B cell (primary cell): ENCODE measurements around the gene VEZT. TPM values are rescaled to one million over a fixed set of nuclear protein-coding genes. Genes with fewer than 3 reads are reported as not detected.
A peak's percentile ranks its signal among the peaks of the same experiment; 100 is the strongest.

ENCODE experiments used
- ATAC-seq: fragments of 200-7000 bp; cut with Tn5 transposase; one replicate; pipeline ENCODE4 v1.10.0; 2021; ENCODE audit warnings: low read depth, mild to moderate bottlenecking, moderate number of reproducible peaks, moderate library complexity
- CTCF ChIA-PET: fragments of 350-600 bp; sonication (Branson Sonifier 250); formaldehyde crosslinking; loops from one replicate; lab custom pipeline; 2021; ENCODE audit warnings: antibody characterized with exemption, inconsistent platforms; lab: Charles Lee
- POLR2A ChIA-PET: fragments of 350-600 bp; sonication (Branson Sonifier 250); formaldehyde crosslinking; loops from one replicate; lab custom pipeline; 2021; ENCODE audit warnings: antibody characterized with exemption; lab: Charles Lee
- DNase-seq: peaks from one replicate; pipeline ENCODE4 v3.0.0; 2013
- H2AFZ ChIP-seq: 2 replicates; pipeline ENCODE4 v1.6.1; 2012; ENCODE audit warnings: mild to moderate bottlenecking, low read depth, low read length; ENCODE audit not compliant: insufficient read depth, poor library complexity, severe bottlenecking
- H3K27ac ChIP-seq, 2 donors: 1 replicate in 1 of 2; 2 replicates in 1 of 2; pipeline ENCODE4 v1.5.1; 2012 to 2013; ENCODE audit warnings: low read length in 2 of 2, mild to moderate bottlenecking in 2 of 2, moderate library complexity in 1 of 2
- H3K27me3 ChIP-seq, 4 experiments: fragments of 200-600 bp in 1 of 4; sonication (generic) in 1 of 4; replicated peaks in 1 of 4; 1 replicate in 2 of 4; 2 replicates in 2 of 4; pipeline versions ENCODE4 v1.6.1 to v1.7.0; 2013 to 2016; ENCODE audit warnings: low read length in 3 of 4, mild to moderate bottlenecking in 2 of 4, mixed read lengths in 1 of 4, moderate library complexity in 1 of 4; ENCODE audit not compliant: insufficient read depth in 4 of 4, control insufficient read depth in 3 of 4; ENCODE audit errors: control extremely low read depth in 1 of 4
- H3K36me3 ChIP-seq, 2 experiments: replicated peaks in 1 of 2; 1 replicate in 1 of 2; 2 replicates in 1 of 2; pipeline versions ENCODE4 v1.6.1 to v1.7.1; 2013; ENCODE audit warnings: low read length in 1 of 2; ENCODE audit not compliant: insufficient read depth in 2 of 2, control insufficient read depth in 1 of 2; ENCODE audit errors: control extremely low read depth in 1 of 2, extremely low read depth in 1 of 2
- H3K4me1 ChIP-seq, 2 donors: fragments of 200-600 bp in 1 of 2; sonication (generic) in 1 of 2; 1 replicate in 1 of 2; 2 replicates in 1 of 2; pipeline versions ENCODE4 v1.5.1 to v1.6.1; 2013 to 2017; ENCODE audit warnings: low read length in 2 of 2; ENCODE audit not compliant: control insufficient read depth in 2 of 2, insufficient read depth in 2 of 2
- H3K4me2 ChIP-seq: replicated peaks from 2 replicates; pipeline ENCODE3; 2012; ENCODE audit warnings: mild to moderate bottlenecking, low read depth, low read length; ENCODE audit not compliant: poor library complexity, severe bottlenecking
- H3K4me3 ChIP-seq, 5 experiments: fragments of 200-600 bp in 1 of 5; sonication (generic) in 1 of 5; 1 replicate in 3 of 5; 2 replicates in 2 of 5; pipeline versions ENCODE4 v1.5.1 to v1.7.0; 2011 to 2016; ENCODE audit warnings: low read length in 4 of 5, mild to moderate bottlenecking in 4 of 5, low read depth in 2 of 5, control low read depth in 1 of 5, moderate library complexity in 1 of 5; ENCODE audit not compliant: insufficient read depth in 1 of 5; ENCODE audit errors: control extremely low read depth in 1 of 5, extremely low read depth in 1 of 5
- H3K79me2 ChIP-seq: fragments of 200-600 bp; sonication (generic); one replicate; pipeline ENCODE4 v1.6.0; 2016; ENCODE audit warnings: low read length; ENCODE audit not compliant: control insufficient read depth, insufficient read depth
- H3K9ac ChIP-seq: fragments of 200-600 bp; sonication (generic); 2 replicates; pipeline ENCODE4 v1.6.1; 2017; ENCODE audit warnings: mild to moderate bottlenecking, low read length, moderate library complexity
- H3K9me3 ChIP-seq, 3 donors: one replicate each; pipeline versions ENCODE4 v1.6.1 to v1.7.1; 2013; ENCODE audit warnings: low read length in 2 of 3; ENCODE audit not compliant: control insufficient read depth in 2 of 3, insufficient read depth in 1 of 3; ENCODE audit errors: control extremely low read depth in 1 of 3
- H4K20me1 ChIP-seq: 2 replicates; pipeline ENCODE4 v1.6.0; 2012; ENCODE audit warnings: mild to moderate bottlenecking, low read length; ENCODE audit not compliant: insufficient read depth, control insufficient read depth, poor library complexity, severe bottlenecking
- H3K27ac Mint-ChIP-seq: one replicate; pipeline ENCODE4 v1.8.0; 2021; ENCODE audit warnings: mixed read lengths
- H3K27me3 Mint-ChIP-seq: one replicate; pipeline ENCODE4 v1.8.0; 2021; ENCODE audit warnings: mixed read lengths
- H3K4me1 Mint-ChIP-seq: one replicate; pipeline ENCODE4 v1.8.0; 2021; ENCODE audit warnings: mixed read lengths
- H3K4me3 Mint-ChIP-seq: one replicate; pipeline ENCODE4 v1.8.0; 2021; ENCODE audit warnings: mixed read lengths
- H3K9me3 Mint-ChIP-seq: one replicate; pipeline ENCODE4 v1.8.0; 2022; ENCODE audit warnings: mixed read lengths; ENCODE audit not compliant: insufficient read depth
- EZH2 ChIP-seq: IDR thresholded peaks from 2 replicates; pipeline ENCODE4 v1.6.1; 2012; ENCODE audit warnings: borderline replicate concordance, low read depth, mild to moderate bottlenecking, moderate library complexity, low read length; ENCODE audit not compliant: insufficient read depth, poor library complexity, severe bottlenecking
- WGBS: methylation state at CpG from one replicate; pipeline ENCODE4 v1.1.5; 2013; ENCODE audit warnings: missing lambda C conversion rate; ENCODE audit not compliant: insufficient coverage; 5-methylcytosine and 5-hydroxymethylcytosine counted together
- intact Hi-C: fragments of 100-400 bp; cut with micrococcal nuclease; formaldehyde crosslinking; loops from one replicate; pipeline ENCODE4 v1.10.0; 2022
- polyA plus RNA-seq: library from polyadenylated mRNA; depleted of rRNA; stranded (reverse); fragments of >200 nt; gene quantifications from 2 replicates; pipeline ENCODE4 v1.2.3, GENCODE V29; 2012
- total RNA-seq, 2 donors: library from RNA; stranded (reverse); fragments of 120-200 nt in 1 of 2; gene quantifications; 1 replicate in 1 of 2; 2 replicates in 1 of 2; pipeline versions ENCODE4 v1.2.3 to v1.2.4, GENCODE V29; 2013 to 2022
- TF ChIP-seq, protein P1 (sequence below): fragments of 200-600 bp; IDR thresholded peaks from one replicate; pipeline ENCODE4 v1.8.0; 2022; ENCODE audit warnings: antibody characterized with exemption, mild to moderate bottlenecking

The VEZT gene
- total and polyA plus RNA-seq, 2 donors (not counting 1 experiment from before 2014, with no cell fraction given): 19.9 to 61.8 TPM

DNA sequence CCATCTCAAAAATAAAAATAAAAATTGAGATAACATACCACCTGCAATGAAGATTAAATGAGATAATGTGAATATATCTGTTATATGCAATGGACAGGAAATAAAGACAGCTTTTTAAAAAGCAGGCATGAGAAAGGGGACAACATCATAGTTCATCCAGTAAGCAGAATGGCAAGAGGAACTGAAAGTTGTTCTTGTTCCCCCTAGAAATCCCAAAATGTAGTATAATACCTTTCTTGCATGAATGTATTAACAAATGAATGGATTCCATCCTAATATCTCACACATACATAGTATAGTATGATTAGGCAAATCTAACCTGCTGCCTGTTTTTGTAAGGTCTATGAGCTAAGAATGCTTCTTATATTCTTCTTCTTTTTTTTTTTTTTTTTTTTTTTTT lies 31.8 kb upstream of the VEZT start:
- no peaks in the 10 kb centered on the region for H3K79me2 ChIP-seq
- no peak overlapping the region for H3K27ac Mint-ChIP-seq
- H3K4me1 Mint-ChIP-seq: peaks cover 10% of the 10 kb centered on the region
- CTCF ChIA-PET: no interaction called here
- H3K4me3 ChIP-seq: no peak overlapping the region
- no peaks in the 10 kb centered on the region for H4K20me1 ChIP-seq
- H2AFZ ChIP-seq: no peak overlapping the region
- ATAC-seq (no peak), DNase-seq (no peak)
- no peaks in the 10 kb centered on the region for H3K9me3 ChIP-seq
- no peaks in the 10 kb centered on the region for H3K9me3 Mint-ChIP-seq
- intact Hi-C loops: no loop called here
- no peak for TF ChIP-seq EZH2
- TF ChIP-seq, protein P1, sequence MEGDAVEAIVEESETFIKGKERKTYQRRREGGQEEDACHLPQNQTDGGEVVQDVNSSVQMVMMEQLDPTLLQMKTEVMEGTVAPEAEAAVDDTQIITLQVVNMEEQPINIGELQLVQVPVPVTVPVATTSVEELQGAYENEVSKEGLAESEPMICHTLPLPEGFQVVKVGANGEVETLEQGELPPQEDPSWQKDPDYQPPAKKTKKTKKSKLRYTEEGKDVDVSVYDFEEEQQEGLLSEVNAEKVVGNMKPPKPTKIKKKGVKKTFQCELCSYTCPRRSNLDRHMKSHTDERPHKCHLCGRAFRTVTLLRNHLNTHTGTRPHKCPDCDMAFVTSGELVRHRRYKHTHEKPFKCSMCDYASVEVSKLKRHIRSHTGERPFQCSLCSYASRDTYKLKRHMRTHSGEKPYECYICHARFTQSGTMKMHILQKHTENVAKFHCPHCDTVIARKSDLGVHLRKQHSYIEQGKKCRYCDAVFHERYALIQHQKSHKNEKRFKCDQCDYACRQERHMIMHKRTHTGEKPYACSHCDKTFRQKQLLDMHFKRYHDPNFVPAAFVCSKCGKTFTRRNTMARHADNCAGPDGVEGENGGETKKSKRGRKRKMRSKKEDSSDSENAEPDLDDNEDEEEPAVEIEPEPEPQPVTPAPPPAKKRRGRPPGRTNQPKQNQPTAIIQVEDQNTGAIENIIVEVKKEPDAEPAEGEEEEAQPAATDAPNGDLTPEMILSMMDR: no peak
- POLR2A ChIA-PET: no interaction called here
- no peaks in the 10 kb centered on the region for H3K27me3 Mint-ChIP-seq
- H3K27me3 ChIP-seq: no peaks in the 10 kb centered on the region
- no peak overlapping the region for H3K4me2 ChIP-seq
- no peaks in the 10 kb centered on the region for H3K4me1 ChIP-seq
- no peak overlapping the region for H3K27ac ChIP-seq
- H3K4me3 Mint-ChIP-seq: no peak overlapping the region
- H3K36me3 ChIP-seq: no peaks in the 10 kb centered on the region
- no peak overlapping the region for H3K9ac ChIP-seq

DNA sequence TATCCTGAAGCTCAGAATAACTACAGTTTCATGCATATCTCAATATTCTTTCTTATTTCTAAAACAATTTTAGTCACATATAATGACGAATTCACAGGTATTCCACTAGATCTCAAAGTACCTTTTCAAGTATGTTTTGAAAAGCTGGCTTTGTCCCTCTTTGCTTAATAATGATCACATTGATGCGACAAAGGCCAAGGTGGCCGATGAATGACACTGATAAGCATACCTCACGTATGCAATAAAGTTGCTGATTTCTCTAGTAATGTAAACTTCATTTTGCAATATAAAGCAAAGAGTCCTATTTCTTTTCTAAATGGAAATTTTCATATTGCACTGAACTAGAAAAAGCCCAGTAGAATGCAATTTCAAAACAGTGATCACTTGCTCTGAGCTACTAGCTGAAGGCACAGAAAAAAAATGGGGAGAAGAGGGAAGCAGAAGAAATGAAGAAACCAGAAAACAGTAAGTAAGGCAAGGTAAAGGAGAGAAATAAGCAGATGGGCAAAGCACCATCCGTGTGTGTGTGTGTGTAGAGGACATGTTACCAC lies 29.7 kb upstream of the VEZT start:
- Histone ChIP-seq H3K4me1 (no peaks in the 10 kb centered on the region), H4K20me1 (no peaks in the 10 kb centered on the region), H3K9ac (no peak overlapping the region), H3K4me2 (no peak overlapping the region), H3K79me2 (no peaks in the 10 kb centered on the region), H3K9me3 (no peaks in the 10 kb centered on the region), H3K27me3 (no peaks in the 10 kb centered on the region), H3K36me3 (no peaks in the 10 kb centered on the region), H2AFZ (no peak overlapping the region), H3K4me3 (no peak overlapping the region), H3K27ac (no peak overlapping the region)
- Mint-ChIP-seq H3K4me3 (peak overlapping the region; percentile 16), H3K27me3 (no peaks in the 10 kb centered on the region), H3K9me3 (no peaks in the 10 kb centered on the region), H3K27ac (peak overlapping the region; percentile 56), H3K4me1 (peaks cover 13% of the 10 kb centered on the region)
- DNase-seq: no peak
- no CpG with 5 or more reads among the region's 5 CpGs for WGBS
- TF ChIP-seq, protein P1: no peak
- TF ChIP-seq EZH2: no peak
- ChIA-PET CTCF (interaction anchor here (0.9 kb wide), 1 partner anchor 30 kb away, joined by 4 read pairs; the partner anchor contains the start of genes FGD6 and VEZT), POLR2A (no interaction called here)
- intact Hi-C loops: no loop called here
- no peak for ATAC-seq
